Astrocyte (in vitro differentiated cells and primary cell): Measurements from ENCODE around the gene TEX14. TPM values are rescaled to one million over a fixed set of nuclear protein-coding genes. Genes with fewer than 3 reads are reported as not detected.

Experiments used
- DNase-seq: peaks from one replicate; pipeline ENCODE4 v3.0.0-alpha.2; 2010; ENCODE audit warnings: low read depth
- FAIRE-seq: peaks from 2 replicates; lab custom pipeline; 2011; peaks lifted over from hg19 to GRCh38; lab: Jason Lieb, UNC
- H2AFZ ChIP-seq: 2 replicates; pipeline ENCODE4 v1.6.0; 2012; ENCODE audit warnings: low read depth, low read length, inconsistent platforms
- H3K27ac ChIP-seq: 2 replicates; pipeline ENCODE4 v1.5.1; 2011; ENCODE audit warnings: low read depth, low read length, inconsistent platforms
- H3K27me3 ChIP-seq: 2 replicates; pipeline ENCODE4 v1.6.0; 2011; ENCODE audit warnings: low read length, inconsistent platforms; ENCODE audit not compliant: insufficient read depth
- H3K36me3 ChIP-seq: 2 replicates; pipeline ENCODE4 v1.5.1; 2011; ENCODE audit warnings: low read length, inconsistent platforms; ENCODE audit not compliant: insufficient read depth
- H3K4me1 ChIP-seq: 2 replicates; pipeline ENCODE4 v1.5.1; 2011; ENCODE audit warnings: low read length, inconsistent platforms; ENCODE audit not compliant: insufficient read depth
- H3K4me2 ChIP-seq: 2 replicates; pipeline ENCODE4 v1.6.0; 2012; ENCODE audit warnings: low read length, inconsistent platforms
- H3K4me3 ChIP-seq: 2 replicates; pipeline ENCODE4 v1.5.1; 2011; ENCODE audit warnings: low read depth, mild to moderate bottlenecking, low read length, inconsistent platforms; ENCODE audit not compliant: insufficient read depth
- H3K79me2 ChIP-seq: 2 replicates; pipeline ENCODE4 v1.6.0; 2012; ENCODE audit warnings: mild to moderate bottlenecking, low read length, inconsistent platforms; ENCODE audit not compliant: insufficient read depth
- H3K9ac ChIP-seq: 2 replicates; pipeline ENCODE4 v1.6.0; 2012; ENCODE audit warnings: mild to moderate bottlenecking, low read length, inconsistent platforms
- H3K9me3 ChIP-seq: 2 replicates; pipeline ENCODE4 v1.5.1; 2012; ENCODE audit warnings: low read depth, mild to moderate bottlenecking, low read length, inconsistent platforms; ENCODE audit not compliant: insufficient read depth
- H4K20me1 ChIP-seq: 2 replicates; pipeline ENCODE4 v1.6.0; 2012; ENCODE audit warnings: low read length, inconsistent platforms; ENCODE audit not compliant: insufficient read depth
- H3K27ac Mint-ChIP-seq: one replicate; pipeline ENCODE4 v1.8.0; 2021; ENCODE audit warnings: mild to moderate bottlenecking, mixed read lengths; ENCODE audit not compliant: unreplicated experiment
- H3K27me3 Mint-ChIP-seq: one replicate; pipeline ENCODE4 v1.8.0; 2021; ENCODE audit warnings: low read depth, mixed read lengths; ENCODE audit not compliant: unreplicated experiment
- H3K36me3 Mint-ChIP-seq: one replicate; pipeline ENCODE4 v1.8.0; 2021; ENCODE audit warnings: low read depth, mixed read lengths; ENCODE audit not compliant: unreplicated experiment
- H3K4me1 Mint-ChIP-seq: one replicate; pipeline ENCODE4 v1.8.0; 2021; ENCODE audit warnings: low read depth, mixed read lengths; ENCODE audit not compliant: unreplicated experiment
- H3K4me3 Mint-ChIP-seq: one replicate; pipeline ENCODE4 v1.8.0; 2021; ENCODE audit warnings: mild to moderate bottlenecking, moderate library complexity, mixed read lengths; ENCODE audit not compliant: unreplicated experiment
- H3K9me3 Mint-ChIP-seq: one replicate; pipeline ENCODE4 v1.8.0; 2021; ENCODE audit warnings: mild to moderate bottlenecking, mixed read lengths; ENCODE audit not compliant: unreplicated experiment
- CTCF ChIP-seq: IDR thresholded peaks from 2 replicates; pipeline ENCODE4 v1.5.1; 2011; ENCODE audit warnings: low read depth, mild to moderate bottlenecking, inconsistent platforms, low read length, moderate library complexity; ENCODE audit not compliant: insufficient read depth
- EZH2 ChIP-seq: IDR thresholded peaks from 2 replicates; pipeline ENCODE4 v1.6.1; 2012; ENCODE audit warnings: mild to moderate bottlenecking, low read length, inconsistent platforms; ENCODE audit not compliant: insufficient read depth
- total RNA-seq: library from RNA; stranded (reverse); gene quantifications from 2 replicates; pipeline ENCODE4 v1.2.1, GENCODE V29; 2021

The TEX14 gene
- total RNA-seq, 1 donor from 2014 or later = 0.09 TPM

GRCh38 chr17:58677194-58677880 lies 14.5 kb downstream of the TEX14 start:
- no peak for TF ChIP-seq CTCF
- no peak for TF ChIP-seq EZH2
- Histone ChIP-seq H3K36me3 (no peaks in the 10 kb centered on the region), H3K9me3 (no peaks in the 10 kb centered on the region), H2AFZ (no peak overlapping the region), H3K79me2 (no peaks in the 10 kb centered on the region), H3K27ac (no peak overlapping the region), H3K27me3 (no peaks in the 10 kb centered on the region), H3K4me1 (peaks cover 7% of the 10 kb centered on the region), H3K4me3 (no peak overlapping the region), H4K20me1 (no peaks in the 10 kb centered on the region), H3K4me2 (peak overlapping the region; percentile 36), H3K9ac (no peak overlapping the region)
- H3K36me3 Mint-ChIP-seq = no peaks in the 10 kb centered on the region
- FAIRE-seq = no peak
- peak; percentile 29 for DNase-seq
- H3K27me3 Mint-ChIP-seq = peaks cover 5% of the 10 kb centered on the region
- H3K4me3 Mint-ChIP-seq = no peak overlapping the region
- H3K4me1 Mint-ChIP-seq = peaks cover 3% of the 10 kb centered on the region
- no peak overlapping the region for H3K27ac Mint-ChIP-seq
- no peaks in the 10 kb centered on the region for H3K9me3 Mint-ChIP-seq

- no peaks in the 10 kb centered on the region for H3K36me3 Mint-ChIP-seq
These were observed 19.9 kb downstream of the TEX14 start for GRCh38 chr17:58671969-58672368.

GRCh38 chr17:58669853-58670252 lies 22.0 kb downstream of the TEX14 start:
- peaks cover 4% of the 10 kb centered on the region for H3K4me1 ChIP-seq
- H3K27ac ChIP-seq = no peak overlapping the region
- no peak for FAIRE-seq
- no peak overlapping the region for H3K4me3 Mint-ChIP-seq
- DNase-seq = no peak
- no peaks in the 10 kb centered on the region for H4K20me1 ChIP-seq
- no peaks in the 10 kb centered on the region for H3K36me3 ChIP-seq
- no peak overlapping the region for H3K9ac ChIP-seq
- no peaks in the 10 kb centered on the region for H3K36me3 Mint-ChIP-seq
- no peak overlapping the region for H3K27ac Mint-ChIP-seq
- H3K9me3 Mint-ChIP-seq = no peaks in the 10 kb centered on the region
- H3K79me2 ChIP-seq = no peaks in the 10 kb centered on the region
- no peak for TF ChIP-seq CTCF
- no peak for TF ChIP-seq EZH2
- H3K4me2 ChIP-seq = no peak overlapping the region
- no peak overlapping the region for H3K4me3 ChIP-seq
- no peak overlapping the region for H2AFZ ChIP-seq
- H3K27me3 Mint-ChIP-seq = peaks cover 6% of the 10 kb centered on the region
- H3K27me3 ChIP-seq = no peaks in the 10 kb centered on the region
- H3K4me1 Mint-ChIP-seq = peaks cover 6% of the 10 kb centered on the region
- no peaks in the 10 kb centered on the region for H3K9me3 ChIP-seq

More at GRCh38 chr17:58671969-58672368, 19.9 kb downstream of the TEX14 start:
- Mint-ChIP-seq H3K4me1 (peaks cover 6% of the 10 kb centered on the region), H3K4me3 (no peak overlapping the region), H3K27ac (no peak overlapping the region), H3K9me3 (no peaks in the 10 kb centered on the region), H3K27me3 (peaks cover 8% of the 10 kb centered on the region)
- Histone ChIP-seq H3K4me1 (peaks cover 5% of the 10 kb centered on the region), H3K79me2 (no peaks in the 10 kb centered on the region), H3K27me3 (no peaks in the 10 kb centered on the region), H3K4me2 (no peak overlapping the region), H3K9ac (no peak overlapping the region), H3K4me3 (no peak overlapping the region), H3K27ac (no peak overlapping the region), H2AFZ (no peak overlapping the region), H4K20me1 (no peaks in the 10 kb centered on the region), H3K36me3 (no peaks in the 10 kb centered on the region), H3K9me3 (no peaks in the 10 kb centered on the region)
- DNase-seq (no peak), FAIRE-seq (no peak)
- TF ChIP-seq EZH2 = no peak
